Activated T-cell treated with anti-CD3 and anti-CD28 coated beads for 1 hour (primary cell): ENCODE data around the gene KLHL21.
"Not testable (repeated sequence)": the region's sequence is repeated elsewhere in the genome, so short reads cannot be mapped to it uniquely, and the experiment has no call there.

Experiments used
- DNase-seq: peaks from one replicate; pipeline ENCODE4 v3.0.0-alpha.2; 2020; ENCODE audit warnings: low read depth

The KLHL21 gene

GRCh38 chr1:6600410-6601048 lies 2.1 kb downstream of the KLHL21 start:
- DNase-seq = no peak

DNA sequence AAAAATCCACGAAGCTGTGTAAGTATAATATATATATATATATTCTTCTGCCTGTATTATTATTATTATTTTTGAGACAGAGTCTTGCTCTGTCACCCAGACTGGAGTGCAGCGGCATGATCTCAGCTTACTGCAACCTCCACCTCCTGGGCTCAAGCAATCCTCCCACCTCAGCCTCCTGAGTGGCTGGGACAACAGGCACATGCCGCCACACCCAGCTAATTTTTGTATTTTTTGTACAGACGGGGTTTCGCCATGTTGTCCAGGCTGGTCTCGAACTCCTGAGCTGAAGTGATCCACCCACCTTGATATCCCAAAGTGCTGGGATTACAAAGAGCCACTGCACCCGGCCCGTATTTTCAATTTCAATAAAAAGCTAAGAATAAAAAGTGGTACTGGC lies 2.7 kb downstream of the KLHL21 start:
- DNase-seq = not testable (repeated sequence)

DNA sequence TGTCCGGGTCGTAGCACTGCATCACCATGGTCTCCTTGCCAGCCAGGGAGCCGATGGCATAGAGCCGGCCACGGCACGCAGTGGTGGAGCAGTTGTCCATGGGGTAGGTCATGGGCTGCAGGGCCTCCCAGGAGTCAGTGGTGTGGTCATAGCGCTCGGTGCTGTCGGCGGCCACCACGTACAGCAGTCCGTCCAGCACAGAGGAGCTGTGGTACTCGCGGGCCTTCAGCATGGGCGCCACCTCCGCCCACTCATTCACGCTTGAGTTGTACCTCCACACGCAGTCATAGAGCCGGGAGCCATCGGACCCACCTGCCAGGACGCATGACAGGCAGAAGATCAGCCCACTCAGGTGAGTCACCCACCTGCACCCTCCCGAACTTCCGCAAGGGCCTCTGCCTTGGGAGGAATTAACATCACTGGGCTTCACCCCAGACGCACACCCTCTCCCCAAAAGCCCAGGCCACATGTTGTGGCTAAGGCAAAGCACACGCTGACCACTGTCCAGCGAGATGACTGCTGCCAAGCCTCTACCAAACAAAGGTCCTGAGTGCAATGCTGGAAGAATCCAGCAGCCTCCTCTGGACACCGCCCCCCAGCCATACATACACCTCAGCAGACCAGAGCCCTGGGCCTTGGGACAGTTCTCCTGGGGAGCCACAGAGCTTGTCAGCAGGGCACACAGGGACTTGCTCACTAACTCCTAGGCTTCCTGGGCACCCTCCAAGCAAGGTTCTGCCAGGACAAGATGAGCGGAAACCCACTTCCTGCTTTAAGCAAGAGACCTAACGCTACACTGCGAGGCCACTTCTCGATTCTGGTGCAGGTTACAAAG lies 3.3 kb downstream of the KLHL21 start:
- peak; percentile 35 for DNase-seq

- no peak for DNase-seq
Observed at GRCh38 chr1:6597777-6598131, 4.9 kb downstream of the KLHL21 start.

DNA sequence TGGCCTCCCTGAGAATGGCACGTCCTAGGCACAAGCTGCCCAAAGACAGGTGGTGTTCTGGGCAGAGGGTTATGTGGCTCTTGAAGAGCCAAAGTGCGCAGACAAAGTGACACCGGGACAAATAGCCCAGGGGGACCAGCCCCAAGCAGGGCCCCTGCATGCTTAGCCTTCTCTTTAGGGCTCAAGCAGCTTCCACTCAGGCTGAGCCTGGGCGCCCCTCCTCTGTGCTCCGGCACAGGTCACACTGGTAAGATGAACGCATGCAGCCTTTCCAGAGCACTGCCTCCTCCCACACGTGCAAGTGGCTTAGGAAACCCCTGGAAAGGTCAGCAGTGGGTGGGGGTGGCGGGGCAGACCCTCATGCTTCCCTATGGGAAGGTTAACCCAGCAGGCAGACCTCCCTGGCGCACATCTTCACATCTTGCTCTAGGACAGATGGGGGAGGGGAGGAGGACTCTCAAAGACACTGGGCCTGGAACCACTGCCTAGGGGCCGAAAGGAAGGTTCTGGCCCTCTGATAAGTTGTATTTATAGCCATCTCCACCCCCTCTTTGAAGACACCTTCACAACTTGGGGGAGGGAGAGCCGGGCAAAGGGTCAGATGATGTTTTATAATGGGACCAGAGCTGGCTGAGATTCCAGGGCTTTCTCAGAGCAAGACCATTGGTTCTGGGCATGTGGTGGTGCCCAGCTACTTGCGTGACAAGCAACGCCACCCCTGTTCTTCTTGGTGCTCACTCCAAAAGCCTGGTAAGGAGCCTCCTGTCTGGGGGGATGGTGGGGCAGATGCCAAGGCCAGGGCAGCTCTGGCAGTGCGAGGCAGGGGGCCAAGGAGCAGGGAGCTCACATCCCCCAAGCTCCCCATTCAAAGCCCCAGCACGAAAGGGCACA lies 5.5 kb downstream of the KLHL21 start:
- DNase-seq = no peak

GRCh38 chr1:6596351-6596750 lies 6.3 kb downstream of the KLHL21 start:
- no peak for DNase-seq

DNA sequence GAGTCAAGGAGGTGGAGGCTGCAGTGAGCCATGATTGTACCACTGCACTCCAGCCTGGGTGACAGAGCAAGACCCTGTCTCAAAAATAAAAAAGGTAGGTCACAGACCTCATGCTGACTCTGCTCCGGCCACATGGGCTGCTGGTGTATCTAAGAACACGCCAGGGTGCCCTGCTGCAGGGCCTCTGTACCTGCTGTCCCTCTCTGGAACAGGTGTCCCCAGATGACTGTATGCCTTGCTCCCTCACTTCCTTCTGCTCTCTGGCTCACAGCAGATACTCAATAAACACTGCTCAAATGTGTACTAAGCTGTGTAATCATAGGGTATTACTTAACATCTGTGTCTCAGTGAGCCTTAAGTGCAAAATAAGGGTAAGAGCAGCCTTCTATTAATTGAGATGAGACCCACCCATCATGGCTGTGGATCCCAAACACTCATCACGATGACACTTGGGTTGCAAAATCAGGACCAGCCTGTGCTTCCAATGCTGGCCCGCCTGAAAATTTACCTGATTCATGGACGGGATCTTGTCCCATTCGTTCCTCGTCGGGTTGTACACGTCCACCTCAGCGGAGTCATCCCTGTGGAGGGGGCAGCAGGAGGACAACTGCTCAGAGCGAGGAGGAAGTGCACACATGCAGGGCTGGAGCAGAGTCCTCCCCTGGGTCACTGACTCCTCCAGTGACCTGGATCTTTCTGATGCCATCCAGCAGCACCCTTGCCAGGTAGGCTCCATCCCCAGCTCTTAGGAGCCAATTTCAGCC lies 7.5 kb downstream of the KLHL21 start:
- DNase-seq = no peak

DNA sequence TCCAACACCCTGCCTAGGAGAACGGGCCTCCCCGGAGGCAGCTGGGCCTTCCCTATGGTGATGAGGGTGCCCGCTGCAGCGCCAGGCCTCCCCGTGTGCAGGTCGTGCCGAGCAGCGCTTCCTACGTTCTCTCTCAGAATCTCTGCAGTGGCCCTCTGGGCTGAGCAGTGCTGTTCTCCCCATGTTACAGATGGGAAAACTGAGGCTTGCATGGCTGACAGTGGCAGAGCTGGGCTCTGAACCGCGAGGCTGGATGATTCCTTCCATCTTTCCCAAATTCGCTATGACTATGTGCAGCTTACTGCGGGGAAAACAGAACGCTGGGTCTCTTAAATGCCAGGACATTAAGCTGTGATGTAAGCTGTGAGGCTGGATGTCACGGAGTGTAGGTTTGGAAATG lies 8.9 kb downstream of the KLHL21 start:
- no peak for DNase-seq

GRCh38 chr1:6592865-6593593 lies 9.6 kb downstream of the KLHL21 start:
- DNase-seq = no peak

GRCh38 chr1:6592441-6592840 lies 10.2 kb downstream of the KLHL21 start:
- no peak for DNase-seq

GRCh38 chr1:6591644-6592043 lies 11.0 kb downstream of the KLHL21 start:
- DNase-seq = no peak

GRCh38 chr1:6591222-6591621 lies 11.4 kb downstream of the KLHL21 start:
- DNase-seq = no peak

DNA sequence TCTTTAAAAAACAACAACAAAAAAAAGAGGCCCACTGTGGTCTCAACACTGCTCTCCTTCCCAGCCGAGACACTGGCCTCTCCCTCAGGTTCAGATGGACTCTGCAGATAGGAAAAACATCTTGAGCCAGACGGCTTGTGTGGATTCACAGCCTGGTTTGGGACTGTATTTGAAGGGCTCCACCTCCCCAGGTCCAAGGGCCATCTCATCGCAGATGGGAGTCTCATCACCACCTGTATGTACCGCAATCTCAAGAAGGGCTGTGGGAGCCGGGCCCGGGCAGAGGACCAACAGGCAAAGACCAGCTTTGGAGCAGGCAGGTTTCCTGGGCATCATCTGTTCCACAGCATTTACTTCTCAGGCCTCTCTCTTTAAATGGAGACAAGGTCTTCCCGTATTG lies 12.6 kb downstream of the KLHL21 start:
- no peak for DNase-seq

GRCh38 chr1:6588893-6589520 lies 13.7 kb downstream of the KLHL21 start:
- no peak for DNase-seq

DNA sequence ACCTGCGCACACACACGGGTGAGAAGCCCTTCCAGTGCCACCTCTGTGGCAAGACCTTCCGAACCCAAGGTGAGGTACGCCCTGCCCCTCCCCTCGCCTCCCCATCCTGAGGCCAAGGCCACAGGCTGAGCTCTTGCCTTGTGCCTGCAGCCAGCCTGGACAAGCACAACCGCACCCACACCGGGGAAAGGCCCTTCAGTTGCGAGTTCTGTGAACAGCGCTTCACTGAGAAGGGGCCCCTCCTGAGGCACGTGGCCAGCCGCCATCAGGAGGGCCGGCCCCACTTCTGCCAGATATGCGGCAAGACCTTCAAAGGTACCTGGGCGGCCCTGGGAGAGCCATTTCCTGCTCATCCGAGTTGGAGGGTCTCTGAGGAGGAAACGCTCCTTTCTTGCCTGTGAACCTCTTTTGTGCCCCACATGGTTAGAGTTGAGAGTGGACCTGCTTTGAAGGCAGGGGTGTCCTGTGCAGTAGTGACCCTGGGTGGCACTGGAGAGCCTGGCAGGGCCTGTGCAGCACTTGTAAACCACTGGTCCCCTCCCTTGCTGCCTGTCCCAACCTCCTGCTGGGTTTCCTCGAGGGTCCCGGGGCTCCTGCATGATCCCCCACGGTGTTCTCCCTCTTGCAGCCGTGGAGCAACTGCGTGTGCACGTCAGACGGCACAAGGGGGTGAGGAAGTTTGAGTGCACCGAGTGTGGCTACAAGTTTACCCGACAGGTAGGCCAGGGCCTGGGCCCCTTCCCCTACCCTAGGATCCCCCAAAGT lies 14.4 kb downstream of the KLHL21 start:
- DNase-seq = no peak

DNA sequence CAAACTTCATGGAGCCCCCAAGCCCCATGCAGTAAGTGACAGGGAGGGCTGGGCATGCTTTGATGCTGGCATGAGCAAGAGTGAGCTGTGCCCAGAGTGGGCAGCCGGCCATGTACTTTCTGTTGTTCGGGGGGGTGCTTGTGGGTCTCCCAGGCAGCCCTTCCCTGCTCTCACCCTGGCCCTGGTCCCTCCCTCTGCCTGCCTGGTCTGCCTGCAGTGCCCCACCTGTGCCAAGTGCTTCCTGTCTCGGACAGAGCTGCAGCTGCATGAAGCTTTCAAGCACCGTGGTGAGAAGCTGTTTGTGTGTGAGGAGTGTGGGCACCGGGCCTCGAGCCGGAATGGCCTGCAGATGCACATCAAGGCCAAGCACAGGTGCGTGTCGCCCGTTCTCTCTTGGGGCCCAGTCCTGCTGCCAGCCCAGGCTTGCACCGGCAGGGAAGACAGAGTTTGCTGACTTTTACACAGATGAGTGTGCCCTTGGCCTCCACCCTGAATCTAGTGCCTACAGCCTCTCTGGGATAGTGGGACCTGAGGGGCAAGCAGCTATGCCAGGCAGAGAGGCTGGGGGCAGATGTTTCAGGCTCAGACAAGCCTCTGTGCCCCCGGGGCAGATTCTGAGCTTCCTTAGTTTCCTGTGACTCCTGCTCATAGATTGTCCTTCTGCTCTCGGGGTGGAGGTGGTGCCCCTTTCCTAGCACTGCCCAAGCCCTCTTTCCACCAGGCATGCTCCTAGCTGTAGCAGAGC lies 15.2 kb downstream of the KLHL21 start:
- no peak for DNase-seq

DNA sequence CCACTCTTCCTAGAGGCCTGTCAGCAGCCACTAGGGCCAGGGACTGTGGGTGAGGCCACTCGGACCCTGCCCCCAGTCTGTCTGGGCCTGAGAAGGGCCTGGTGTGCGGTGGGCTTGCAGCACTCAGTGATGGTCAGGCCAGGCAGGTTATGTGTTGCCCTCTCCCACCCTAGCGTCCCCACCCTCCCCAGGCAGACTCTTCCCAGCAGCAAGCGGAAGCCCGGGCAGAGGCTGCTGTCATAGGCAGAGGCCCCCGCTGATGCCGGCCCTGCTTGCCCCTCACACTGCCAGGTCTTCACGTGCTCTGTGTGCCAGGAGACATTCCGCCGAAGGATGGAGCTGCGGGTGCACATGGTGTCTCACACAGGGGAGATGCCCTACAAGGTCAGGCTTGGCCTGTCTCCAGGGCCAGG lies 16.3 kb downstream of the KLHL21 start:
- DNase-seq = no peak

- no peak for DNase-seq
Observed at GRCh38 chr1:6585841-6586240, 16.8 kb downstream of the KLHL21 start.

DNA sequence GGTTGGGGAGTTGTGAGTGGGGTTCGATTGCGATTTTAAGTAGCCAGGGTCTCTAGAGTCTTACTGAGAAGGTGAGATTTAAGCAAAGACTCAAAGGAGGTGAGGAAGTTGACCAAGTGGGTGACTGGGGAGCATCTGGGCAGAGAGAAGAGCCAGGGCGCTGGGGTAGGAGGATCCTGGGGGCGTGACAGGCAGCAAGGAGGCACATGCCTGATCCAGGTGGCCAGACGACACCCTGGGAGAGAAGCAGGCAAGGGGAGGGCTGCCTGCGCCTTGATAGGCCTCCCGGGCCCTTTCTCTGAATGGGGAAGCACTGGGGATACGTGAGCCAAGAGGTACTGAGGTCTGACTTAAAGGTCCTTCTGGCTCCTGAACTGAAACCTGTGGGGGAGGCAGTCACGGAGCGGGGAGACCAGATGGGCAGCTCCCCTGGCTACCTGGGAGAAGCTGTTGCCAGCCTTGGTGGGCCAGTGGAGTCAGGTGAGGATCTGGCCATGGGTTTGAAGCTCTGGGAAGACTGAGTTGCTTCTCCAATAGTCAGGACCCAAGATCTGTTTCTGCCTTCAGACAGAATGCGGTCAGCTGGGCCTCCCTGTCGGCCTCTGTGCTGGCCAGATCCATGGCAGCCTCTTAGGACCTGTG lies 17.5 kb downstream of the KLHL21 start:
- no peak for DNase-seq
